ENCODE results near the gene ZBTB38.

The ZBTB38 gene, protein sequence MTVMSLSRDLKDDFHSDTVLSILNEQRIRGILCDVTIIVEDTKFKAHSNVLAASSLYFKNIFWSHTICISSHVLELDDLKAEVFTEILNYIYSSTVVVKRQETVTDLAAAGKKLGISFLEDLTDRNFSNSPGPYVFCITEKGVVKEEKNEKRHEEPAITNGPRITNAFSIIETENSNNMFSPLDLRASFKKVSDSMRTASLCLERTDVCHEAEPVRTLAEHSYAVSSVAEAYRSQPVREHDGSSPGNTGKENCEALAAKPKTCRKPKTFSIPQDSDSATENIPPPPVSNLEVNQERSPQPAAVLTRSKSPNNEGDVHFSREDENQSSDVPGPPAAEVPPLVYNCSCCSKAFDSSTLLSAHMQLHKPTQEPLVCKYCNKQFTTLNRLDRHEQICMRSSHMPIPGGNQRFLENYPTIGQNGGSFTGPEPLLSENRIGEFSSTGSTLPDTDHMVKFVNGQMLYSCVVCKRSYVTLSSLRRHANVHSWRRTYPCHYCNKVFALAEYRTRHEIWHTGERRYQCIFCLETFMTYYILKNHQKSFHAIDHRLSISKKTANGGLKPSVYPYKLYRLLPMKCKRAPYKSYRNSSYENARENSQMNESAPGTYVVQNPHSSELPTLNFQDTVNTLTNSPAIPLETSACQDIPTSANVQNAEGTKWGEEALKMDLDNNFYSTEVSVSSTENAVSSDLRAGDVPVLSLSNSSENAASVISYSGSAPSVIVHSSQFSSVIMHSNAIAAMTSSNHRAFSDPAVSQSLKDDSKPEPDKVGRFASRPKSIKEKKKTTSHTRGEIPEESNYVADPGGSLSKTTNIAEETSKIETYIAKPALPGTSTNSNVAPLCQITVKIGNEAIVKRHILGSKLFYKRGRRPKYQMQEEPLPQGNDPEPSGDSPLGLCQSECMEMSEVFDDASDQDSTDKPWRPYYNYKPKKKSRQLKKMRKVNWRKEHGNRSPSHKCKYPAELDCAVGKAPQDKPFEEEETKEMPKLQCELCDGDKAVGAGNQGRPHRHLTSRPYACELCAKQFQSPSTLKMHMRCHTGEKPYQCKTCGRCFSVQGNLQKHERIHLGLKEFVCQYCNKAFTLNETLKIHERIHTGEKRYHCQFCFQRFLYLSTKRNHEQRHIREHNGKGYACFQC (N-terminal part only)

DNA sequence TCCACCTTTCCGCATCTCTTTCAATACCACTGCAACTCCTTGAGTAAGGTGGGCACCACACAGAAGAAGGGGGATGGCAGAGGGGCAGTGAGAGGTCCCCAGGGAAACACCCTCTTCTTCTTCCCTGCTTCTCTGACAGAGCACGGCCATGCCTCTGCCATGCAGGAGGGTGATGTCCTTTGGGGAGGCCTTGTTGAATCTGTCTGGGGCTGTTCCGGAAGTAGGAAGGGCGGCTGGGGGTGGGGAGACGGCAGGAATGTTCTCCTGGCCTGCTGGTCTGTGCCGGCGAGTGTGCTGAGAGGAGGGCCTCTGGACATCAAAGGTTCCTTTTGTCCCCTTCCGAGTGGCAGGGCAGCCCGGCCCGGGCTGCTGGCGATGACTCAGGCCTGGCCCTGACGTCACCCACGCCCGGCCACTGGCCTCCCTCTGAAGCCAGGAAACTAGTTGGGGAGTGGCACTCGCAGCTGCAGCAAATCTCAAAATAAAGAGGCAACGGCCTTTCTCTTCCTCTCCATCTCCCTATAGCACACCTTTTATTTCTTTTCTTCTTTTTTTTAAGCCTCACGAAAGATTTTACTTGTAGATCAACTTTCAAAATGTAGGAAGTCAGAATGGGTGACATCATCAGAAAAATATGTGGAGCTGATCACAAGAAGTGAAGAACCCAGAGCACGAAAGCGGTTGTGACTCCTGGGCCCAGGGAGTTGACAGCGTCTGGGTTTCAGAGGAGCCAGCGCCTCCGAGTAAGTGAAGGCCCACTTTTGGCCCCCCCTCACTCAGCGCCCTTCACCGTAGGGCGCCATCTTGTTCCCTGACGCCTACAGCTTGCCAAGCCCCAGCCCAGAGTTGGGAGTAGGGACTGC is at the start of gene ZBTB38:
Gene ZBTB38 (plus strand): TSS at position 443 of the 863 bp plus-strand sequence. CDS start 73,885 bp downstream, outside the sequence.
- no peak for DNase-seq (ENCODE audit: low spot score)

DNA sequence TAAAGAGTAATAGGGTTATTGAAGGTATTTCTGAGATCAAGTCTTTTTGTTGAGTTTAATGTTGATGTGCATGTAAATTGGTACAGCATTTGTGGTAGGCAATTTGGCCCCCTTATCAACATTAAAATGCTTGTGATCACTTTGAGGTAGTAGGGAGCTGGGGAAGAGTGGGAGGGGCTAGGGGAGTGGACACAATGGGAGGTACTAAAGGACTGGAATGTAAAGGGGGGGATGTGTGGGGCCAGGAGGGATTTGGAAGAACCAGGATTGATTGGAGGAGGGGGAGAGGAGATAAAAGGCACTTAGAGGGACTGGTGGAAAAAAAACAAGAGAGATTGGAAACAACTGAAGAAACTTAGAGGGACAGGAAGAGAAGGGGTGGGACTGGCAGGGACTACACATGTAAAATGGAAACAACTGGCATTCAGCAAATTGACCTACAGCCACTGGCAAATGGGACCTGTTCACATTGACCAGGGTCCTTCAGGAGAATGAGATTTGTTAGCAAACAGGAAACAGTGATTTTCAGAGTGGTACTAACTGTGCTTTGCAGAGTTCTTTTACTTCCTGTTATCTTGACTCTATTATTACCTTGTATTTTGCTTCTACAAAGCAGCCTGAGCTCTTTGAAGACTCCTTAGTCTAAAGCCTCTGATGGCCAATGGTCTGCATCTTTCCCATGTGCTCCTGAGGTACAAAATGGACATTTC is 47.8 kb upstream of the ZBTB38 start:
- no peak for DNase-seq (ENCODE audit: low spot score)

DNA sequence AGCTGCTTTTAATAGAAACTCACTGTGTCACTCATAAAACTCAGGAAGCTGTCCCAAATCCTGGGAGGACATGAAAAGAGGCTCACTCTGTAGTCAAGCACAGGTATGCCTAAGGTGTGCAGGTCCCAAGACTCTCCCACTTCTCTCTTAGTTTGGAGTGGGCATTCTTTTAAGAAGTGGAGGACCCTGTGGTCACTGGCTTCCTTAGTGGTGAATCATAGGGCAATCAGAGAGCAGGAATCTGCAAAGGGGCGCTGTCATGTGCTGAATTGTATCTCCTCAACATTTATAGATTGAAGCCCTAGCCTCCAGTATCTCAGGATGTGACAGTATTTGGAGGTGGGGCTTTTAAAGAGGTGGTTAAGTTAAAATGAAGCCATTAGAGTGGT is 47.2 kb upstream of the ZBTB38 start:
- no peak for DNase-seq (ENCODE audit: low spot score)

DNA sequence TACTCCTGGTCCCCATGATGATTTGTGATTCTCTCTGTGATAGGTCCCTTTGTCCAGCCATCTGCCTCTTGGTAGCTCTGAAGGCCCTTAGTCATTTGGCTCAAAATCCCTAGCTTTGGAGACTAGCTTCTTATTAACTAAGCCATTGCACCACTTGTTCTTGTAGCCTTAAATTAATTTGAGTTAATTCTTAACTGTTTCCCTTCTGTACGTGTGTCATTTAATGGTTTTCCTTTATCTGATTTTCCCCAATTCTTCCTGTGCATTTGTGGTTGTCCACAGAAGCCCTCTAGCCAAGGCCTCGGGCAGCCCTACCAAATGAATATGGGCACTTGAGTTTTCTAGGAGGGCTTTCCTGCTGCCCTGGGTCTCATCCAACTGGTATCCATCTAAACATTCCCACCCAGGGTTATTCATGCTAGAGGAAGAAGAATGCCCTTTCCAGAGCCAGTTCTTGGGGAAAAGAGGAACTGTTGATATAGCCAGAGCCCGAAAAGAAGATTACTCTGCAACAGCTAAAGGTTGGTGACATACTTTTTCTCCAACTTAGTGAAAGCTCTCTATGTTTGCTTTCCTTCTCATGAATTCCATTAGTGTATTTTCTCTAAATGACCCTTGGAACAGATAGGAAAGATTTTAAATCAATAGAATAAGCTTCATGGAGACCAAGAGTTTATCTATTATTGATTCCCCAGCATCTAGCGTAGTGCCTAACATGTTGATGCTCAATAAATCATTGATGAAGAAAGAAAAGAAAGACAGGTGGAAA is 44.2 kb upstream of the ZBTB38 start:
- DNase-seq (ENCODE audit: low spot score) = no peak

DNA sequence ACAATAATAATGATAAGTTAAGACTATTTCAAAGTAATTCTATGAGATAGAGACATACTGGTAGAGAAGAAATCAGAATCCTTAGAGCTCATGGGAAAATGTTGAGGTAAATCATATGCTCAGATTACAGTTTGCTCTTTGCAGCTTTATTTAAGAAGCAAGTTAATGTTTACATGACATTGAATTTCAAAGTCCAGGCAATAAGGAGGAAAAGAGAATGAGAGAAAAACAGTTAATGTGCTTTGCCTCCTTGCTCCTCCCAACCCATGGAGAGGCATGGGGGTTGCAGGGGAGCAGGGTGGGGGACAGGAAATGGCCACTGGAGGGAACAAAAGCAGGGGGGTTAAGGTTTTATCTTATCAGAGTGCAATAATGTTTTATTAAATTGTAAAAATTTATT is 42.2 kb upstream of the ZBTB38 start:
- no peak for DNase-seq (ENCODE audit: low spot score)

DNA sequence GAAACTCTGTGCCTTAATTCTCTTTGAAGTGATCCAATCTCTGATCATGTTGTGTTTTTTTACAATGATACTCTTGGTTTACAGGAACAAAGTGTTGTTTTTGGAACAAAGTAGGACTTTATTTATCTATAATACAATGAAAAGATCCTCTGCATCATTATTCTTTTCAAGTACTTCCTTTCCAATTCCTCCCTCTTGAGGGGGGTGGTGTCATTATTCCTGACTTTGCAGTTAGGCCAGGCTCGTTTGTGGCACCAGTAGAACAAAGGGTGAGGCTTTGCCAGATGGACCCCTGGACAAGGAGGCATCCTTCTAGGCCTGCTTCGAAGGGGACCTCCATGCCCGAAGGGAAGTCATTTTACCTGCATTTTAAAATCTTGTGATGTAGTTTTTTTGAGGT is 41.7 kb upstream of the ZBTB38 start:
- no peak for DNase-seq (ENCODE audit: low spot score)

DNA sequence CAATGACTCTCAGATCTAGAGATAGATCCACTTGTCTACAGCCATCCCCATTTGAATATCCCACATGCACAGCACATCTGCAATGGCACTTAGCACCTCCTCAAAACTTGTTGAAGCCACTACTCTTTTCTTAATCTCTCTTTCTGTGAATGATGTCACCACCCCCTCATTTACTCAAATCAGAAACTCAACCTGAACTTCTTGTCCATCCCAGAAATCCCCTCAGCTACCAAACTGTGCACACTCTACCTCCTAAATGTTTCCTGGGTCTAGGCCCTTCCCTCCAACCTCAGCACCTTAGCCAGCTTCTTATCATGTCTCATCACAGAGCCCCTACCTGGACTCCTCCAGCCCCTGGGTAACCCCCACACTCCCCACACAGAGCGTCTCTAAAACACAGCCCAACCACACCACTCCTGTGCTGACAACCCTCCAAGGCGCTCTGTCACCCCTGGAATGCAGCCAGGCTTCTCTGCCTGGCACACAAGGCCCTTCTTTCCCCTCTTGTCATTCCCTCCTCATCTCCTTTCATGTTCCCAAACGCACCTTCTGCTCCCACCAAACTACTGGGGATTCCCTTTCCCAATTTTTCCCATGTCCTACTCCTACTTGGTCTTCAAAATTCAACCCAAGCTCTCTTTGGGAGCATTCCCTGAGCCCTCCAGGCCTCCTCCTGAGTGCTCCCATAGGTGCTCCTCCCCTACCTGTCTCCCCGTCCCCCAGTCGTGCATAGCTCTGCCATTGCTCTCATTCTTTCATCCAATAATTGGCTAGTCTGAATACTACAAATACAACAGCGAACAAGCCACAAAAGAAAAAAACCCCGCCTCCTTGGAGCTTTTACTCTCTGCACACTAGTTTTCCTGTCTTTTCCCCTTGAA is 39.8 kb upstream of the ZBTB38 start:
- peak; percentile 22 for DNase-seq (ENCODE audit: low spot score)

DNA sequence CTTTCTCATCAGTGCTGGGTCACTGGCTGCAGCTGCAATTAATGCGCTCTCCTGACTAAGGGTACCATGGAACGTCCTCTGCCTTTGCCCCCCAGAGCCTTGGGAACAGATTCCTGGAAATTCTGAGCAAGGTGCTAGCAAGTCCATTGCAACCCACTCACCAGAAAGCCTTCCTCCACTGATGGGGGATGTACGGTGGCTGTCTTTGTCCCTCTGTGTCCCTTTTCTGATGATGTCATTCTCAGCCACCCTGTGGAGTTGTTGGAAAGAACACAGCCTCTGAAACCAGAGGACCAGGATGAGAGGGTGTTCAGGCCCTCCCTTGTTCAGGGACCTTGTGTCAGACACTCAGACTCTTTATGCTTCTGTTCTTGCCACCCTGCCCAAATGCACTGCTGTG is 38.1 kb upstream of the ZBTB38 start:
- DNase-seq (ENCODE audit: low spot score) = no peak

DNA sequence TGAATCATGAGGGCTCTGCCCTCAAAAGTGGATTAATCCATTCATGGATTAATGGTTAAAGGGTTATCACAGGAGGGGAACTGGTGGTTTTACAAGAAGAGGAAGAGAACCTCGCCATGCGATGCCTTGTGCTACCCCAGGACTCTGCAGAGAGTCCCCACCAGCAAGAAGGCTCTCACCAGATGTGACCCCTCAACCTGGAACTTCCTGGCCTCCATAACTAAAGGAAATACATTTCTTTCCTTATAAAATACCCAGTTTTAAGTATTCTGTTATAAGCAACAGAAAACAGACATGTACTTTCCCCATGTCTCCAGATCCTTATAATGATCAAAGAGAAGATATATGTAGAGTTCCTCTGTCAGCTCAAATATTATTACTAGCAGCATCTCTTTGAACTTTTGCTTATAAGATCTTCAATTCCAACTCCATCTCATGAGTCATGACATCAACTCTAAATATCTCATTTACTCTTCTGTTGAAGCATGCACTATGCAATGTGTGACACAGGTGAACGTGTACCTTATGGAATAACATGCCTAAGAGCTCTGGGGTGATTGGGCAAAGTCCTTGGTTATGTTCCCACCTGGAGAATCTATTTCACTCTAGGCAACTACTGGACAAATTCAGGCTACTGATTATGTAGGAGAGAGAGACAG is 37.5 kb upstream of the ZBTB38 start:
- DNase-seq (ENCODE audit: low spot score) = no peak

DNA sequence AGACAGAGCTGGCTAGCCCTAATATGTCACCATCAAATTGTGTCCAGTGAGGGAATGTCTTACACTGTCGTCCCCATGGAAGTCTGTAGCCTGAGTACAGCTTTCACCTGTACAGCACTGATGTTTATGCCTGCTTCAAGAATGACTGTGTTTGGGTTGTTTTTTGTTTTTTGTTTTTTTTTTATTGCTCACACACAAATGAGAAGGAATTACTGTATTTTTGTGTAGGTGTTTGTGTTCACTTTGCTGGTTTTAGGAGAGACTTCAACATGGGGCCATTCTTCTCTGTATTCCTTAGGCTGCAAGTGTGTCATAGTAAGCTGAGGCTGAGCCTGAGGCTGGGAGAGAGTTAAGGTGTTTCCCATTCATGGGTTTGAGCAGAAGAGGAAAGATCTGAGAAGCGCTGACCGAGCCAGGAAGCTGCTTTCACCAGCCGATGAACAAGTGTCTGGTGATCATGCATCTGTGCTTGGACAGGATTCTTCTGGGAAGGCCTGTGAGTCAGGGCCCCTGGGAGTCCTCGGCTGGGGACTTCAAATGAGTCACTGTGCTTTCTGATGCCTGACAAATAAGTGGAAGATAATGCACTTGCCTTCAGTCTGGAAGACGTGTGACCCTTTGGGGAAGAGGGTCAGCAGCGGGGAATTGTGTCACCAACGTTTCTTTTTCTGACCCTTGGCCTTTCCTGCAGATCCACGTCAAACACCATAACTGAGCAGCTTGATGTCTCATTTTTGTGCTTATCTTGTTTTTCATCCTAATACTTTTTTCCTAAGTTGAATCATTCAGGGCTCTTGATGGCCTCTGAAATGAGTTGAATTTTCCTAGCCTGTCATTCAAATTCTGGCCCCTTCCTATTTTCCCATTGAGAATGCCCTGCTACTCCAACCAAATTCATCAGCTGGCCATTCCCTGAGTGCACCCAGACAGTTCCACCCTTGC is 36.7 kb upstream of the ZBTB38 start:
- no peak for DNase-seq (ENCODE audit: low spot score)

DNA sequence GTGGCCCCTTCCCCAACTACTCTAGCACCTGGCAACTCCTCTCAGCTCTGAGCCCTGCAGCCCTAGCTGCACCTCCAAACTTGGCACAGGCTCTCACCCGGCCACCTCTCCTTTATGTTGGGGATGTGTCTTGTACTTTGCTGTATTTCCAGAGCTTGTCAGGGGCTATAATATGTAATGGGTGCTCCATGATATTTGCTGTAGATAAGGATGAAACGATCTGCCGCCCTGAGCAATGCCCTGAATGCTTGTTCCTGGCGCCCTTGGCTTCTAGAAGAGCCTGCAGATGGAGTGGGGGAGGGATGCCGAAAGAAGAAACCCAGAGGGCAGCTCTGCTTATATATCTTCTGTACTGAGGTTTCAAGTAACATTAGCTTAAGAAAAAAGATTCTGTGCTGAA is 35.9 kb upstream of the ZBTB38 start:
- no peak for DNase-seq (ENCODE audit: low spot score)

DNA sequence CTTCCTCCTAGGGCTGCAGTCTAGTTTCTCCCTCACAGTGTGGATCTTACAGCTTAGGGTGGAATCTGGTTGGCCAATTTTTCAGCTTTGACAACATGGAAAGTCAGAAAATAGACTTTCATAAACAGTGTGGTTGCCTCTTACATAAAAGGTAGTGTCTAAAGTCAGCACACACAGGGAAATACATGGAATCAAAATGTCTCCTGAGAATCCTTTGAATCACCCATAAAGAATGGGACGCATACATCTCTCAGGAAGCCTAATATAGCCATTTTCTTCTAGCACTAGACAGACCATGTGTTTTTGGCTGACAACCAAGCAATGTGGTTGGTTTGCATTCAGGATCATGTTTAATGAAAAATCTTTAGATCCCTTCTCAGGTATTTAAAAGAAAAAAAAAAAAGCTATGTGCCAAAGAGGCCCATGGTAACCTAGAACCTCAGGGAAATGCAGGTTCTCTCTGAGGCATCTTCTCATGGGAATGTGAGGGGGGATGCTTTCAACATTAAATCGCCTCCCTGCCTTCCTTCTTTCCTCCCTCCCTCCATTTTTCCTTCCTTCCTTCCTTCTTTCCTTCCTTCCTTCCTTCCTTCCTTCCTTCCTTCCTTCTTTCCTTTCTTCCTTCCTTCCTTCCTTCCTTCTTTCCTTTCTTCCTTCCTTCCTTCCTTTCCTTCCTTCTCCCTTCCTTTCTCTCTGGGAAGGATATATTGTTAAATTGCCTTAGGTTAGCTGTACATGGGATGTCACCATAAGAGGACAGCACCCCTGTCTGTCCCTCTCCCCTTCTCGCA is 34.3 kb upstream of the ZBTB38 start:
- no peak for DNase-seq (ENCODE audit: low spot score)

DNA sequence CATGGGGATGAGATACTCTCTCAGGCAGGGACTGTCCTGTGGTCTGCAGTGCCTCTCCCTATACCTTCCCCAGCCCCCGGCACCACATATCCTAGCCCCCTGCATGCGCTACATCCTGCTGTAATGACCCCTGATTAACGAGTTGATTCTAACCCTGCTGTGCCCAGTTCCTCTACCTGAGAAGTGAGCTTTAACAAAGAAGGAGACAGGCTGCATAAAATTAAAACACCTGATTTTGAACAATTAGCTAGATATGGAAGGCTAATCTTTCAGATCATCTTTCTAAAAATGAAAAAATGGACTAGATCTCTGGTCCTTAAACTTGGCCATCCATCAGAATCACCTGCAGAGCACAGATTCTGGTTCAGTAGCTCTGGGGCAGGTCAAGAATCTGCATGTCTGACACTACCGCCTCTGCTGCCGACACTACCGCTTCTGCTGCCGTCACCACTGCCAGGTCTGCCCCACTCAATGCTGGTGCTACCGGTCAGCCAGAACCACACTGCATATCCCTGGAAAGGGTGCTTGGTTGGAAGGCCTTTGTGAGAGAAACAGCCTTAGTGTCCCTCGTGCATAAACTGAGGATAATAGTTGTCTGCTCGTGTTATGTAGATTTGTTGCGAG is 33.6 kb upstream of the ZBTB38 start:
- no peak for DNase-seq (ENCODE audit: low spot score)

DNA sequence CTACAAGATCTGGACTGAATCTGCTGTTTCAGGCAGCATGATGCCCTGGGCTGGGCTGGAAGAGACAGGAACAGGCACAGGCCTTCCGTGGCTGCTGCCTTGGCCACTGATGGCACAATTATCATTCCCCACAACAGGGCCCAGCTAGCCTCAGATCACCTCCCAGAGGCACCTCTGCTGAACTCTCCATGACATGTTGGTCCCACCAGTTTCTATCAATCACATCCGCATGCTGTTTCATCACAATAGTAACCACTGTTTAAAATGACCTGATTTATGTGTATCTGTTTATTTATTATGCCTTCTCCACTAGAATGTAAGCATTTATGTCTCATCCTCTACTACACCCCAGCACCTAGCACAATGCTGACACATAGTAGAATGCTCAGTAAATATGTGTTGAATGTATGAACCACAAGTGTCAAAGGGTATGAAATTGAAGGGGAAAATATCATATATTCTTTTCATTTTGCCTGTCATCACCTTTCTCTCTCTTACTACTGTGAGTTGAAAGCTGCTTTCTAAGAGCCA is 32.7 kb upstream of the ZBTB38 start:
- DNase-seq (ENCODE audit: low spot score) = no peak

DNA sequence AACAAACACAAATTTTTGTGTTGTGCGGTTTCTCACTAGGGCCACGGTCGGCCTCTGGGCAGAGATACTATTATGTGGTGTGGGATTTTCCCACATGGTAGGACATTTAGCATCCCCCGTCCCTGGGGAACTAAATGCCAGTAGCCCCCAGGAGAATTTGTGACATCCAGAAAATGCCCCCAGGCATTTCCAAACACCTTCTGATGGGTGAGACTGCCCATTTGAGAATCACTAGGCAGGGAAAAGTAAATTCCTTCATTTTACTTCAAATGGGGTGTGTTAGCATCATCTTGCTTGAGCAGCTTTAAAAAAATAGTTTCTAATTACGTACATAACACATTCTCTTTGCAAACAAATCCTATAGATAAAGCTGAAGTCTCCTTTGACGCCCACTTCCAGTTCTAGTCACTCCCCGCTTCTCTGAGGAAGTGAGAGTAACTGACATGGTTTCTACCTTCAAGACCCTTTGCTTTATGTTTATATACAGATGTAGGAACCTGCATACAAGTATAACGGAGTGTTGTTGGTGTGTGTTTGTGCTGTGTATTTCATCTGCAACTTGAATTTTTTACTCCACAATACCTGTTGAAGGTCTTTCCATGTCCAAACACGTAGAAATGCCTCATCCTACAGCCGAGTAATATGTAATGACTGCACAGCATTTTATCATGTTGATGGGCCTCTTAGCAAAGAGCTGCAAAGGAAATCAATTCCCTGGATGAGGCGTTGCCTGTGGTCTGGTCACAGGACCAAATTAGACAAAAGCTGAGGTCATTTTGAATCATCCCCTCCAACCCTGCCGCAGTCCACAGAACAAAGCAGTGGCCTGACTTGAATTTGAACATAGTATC is 31.4 kb upstream of the ZBTB38 start:
- no peak for DNase-seq (ENCODE audit: low spot score)

All from activated CD4-positive, alpha-beta T cell treated with anti-CD3 and anti-CD28 coated beads, Interleukin-2, Interleukin-4, amounts not matched to agents 100 ng/mL and 50 ng/mL, durations not matched to agents 16 hours and 8 hours (primary cell).